H1 (cell line): ENCODE results near the gene CACNA2D4. TPM values are rescaled to one million over a fixed set of nuclear protein-coding genes. Genes with fewer than 3 reads are reported as not detected.

ENCODE experiments used
- CTCF ChIA-PET: fragments of 300-600 bp; sonication (Branson Sonifier 250); formaldehyde crosslinking; loops from one replicate; lab custom pipeline; 2021; ENCODE audit not compliant: partially characterized antibody; lab: Charles Lee
- POLR2A ChIA-PET: fragments of 300-600 bp; sonication (Branson Sonifier 250); formaldehyde crosslinking; loops from one replicate; lab custom pipeline; 2021; ENCODE audit warnings: inconsistent platforms; ENCODE audit not compliant: partially characterized antibody; lab: Charles Lee
- DNase-seq, 2 experiments: peaks; one replicate each; pipeline versions ENCODE4 v3.0.0 to v3.0.0-alpha.2; 2010 to 2022; ENCODE audit warnings: low spot score in 2 of 2, low read depth in 1 of 2, mixed read lengths in 1 of 2
- FAIRE-seq: peaks from 2 replicates; lab custom pipeline; 2011; peaks lifted over from hg19 to GRCh38; lab: Jason Lieb, UNC
- H2AFZ ChIP-seq: 2 replicates; pipeline ENCODE4 v1.8.1; 2012; ENCODE audit warnings: low read length, inconsistent platforms
- H2AK5ac ChIP-seq: 2 replicates; pipeline ENCODE4 v1.6.1; 2013; ENCODE audit warnings: low read depth, low read length
- H2BK120ac ChIP-seq: replicated peaks from 2 replicates; pipeline ENCODE3; 2013; ENCODE audit warnings: low read depth, low read length, inconsistent platforms
- H2BK12ac ChIP-seq: 2 replicates; pipeline ENCODE4 v1.6.1; 2013; ENCODE audit warnings: low read depth, low read length
- H2BK15ac ChIP-seq: 2 replicates; pipeline ENCODE4 v1.6.1; 2013; ENCODE audit warnings: low read length
- H2BK20ac ChIP-seq: 2 replicates; pipeline ENCODE4 v1.6.1; 2013; ENCODE audit warnings: low read length
- H2BK5ac ChIP-seq: 2 replicates; pipeline ENCODE4 v1.6.1; 2013; ENCODE audit warnings: low read depth, low read length
- H3K14ac ChIP-seq: 2 replicates; pipeline ENCODE4 v1.6.1; 2013; ENCODE audit warnings: inconsistent platforms; ENCODE audit not compliant: insufficient read length
- H3K18ac ChIP-seq: 2 replicates; pipeline ENCODE4 v1.6.1; 2013; ENCODE audit warnings: low read length; ENCODE audit errors: extremely low read depth
- H3K23ac ChIP-seq: 2 replicates; pipeline ENCODE4 v1.6.1; 2013; ENCODE audit warnings: inconsistent platforms; ENCODE audit not compliant: insufficient read length
- H3K23me2 ChIP-seq: 2 replicates; pipeline ENCODE4 v1.6.1; 2013; ENCODE audit warnings: low read depth, low read length
- H3K27ac ChIP-seq: 2 replicates; pipeline ENCODE4 v1.6.1; 2011; ENCODE audit warnings: low read depth, low read length, inconsistent platforms
- H3K27me3 ChIP-seq, 4 experiments: replicated peaks in 1 of 4; 1 replicate in 1 of 4; 2 replicates in 3 of 4; pipeline versions ENCODE4 v1.6.1 to v1.8.1; 2011 to 2013; ENCODE audit warnings: low read length in 3 of 4, mild to moderate bottlenecking in 3 of 4, inconsistent platforms in 2 of 4, mixed read lengths in 2 of 4, moderate library complexity in 1 of 4; ENCODE audit not compliant: control insufficient read depth in 3 of 4, insufficient read depth in 3 of 4; ENCODE audit errors: extremely low read depth in 1 of 4
- H3K36me3 ChIP-seq, 4 experiments: 2 replicates each; pipeline versions ENCODE4 v1.6.1 to v1.8.1; 2011 to 2013; ENCODE audit warnings: mild to moderate bottlenecking in 4 of 4, low read length in 3 of 4, moderate library complexity in 2 of 4, control low read depth in 1 of 4, inconsistent platforms in 1 of 4; ENCODE audit not compliant: insufficient read depth in 4 of 4, control insufficient read depth in 2 of 4
- H3K4ac ChIP-seq: replicated peaks from 2 replicates; pipeline ENCODE3; 2013; ENCODE audit warnings: low read length, low read depth, mixed read lengths, inconsistent platforms; ENCODE audit not compliant: insufficient read length
- H3K4me1 ChIP-seq, 4 experiments: replicated peaks in 1 of 4; 1 replicate in 1 of 4; 2 replicates in 3 of 4; pipeline versions ENCODE4 v1.6.1 to v1.8.1; 2011 to 2013; ENCODE audit warnings: low read length in 3 of 4, inconsistent platforms in 2 of 4, mixed read lengths in 1 of 4; ENCODE audit not compliant: insufficient read depth in 4 of 4, control insufficient read depth in 3 of 4
- H3K4me2 ChIP-seq, 2 experiments: 2 replicates each; pipeline versions ENCODE4 v1.6.1 to v1.8.1; 2011 to 2013; ENCODE audit warnings: low read depth in 2 of 2, low read length in 2 of 2, control low read depth in 1 of 2, inconsistent platforms in 1 of 2, mild to moderate bottlenecking in 1 of 2; ENCODE audit not compliant: insufficient read depth in 1 of 2
- H3K4me3 ChIP-seq, 4 experiments: fragments of 200-600, 300-600 bp in 1 of 4; sonication (generic), shearing (Covaris generic), sonication (Bioruptor Twin) in 1 of 4; 2 replicates each; pipeline versions ENCODE4 v1.5.1 to v1.8.1; 2011 to 2016; ENCODE audit warnings: low read length in 4 of 4, low read depth in 3 of 4, control low read depth in 2 of 4, inconsistent platforms in 2 of 4, mild to moderate bottlenecking in 2 of 4, mixed read lengths in 1 of 4, moderate library complexity in 1 of 4; ENCODE audit not compliant: insufficient read depth in 2 of 4; ENCODE audit errors: extremely low read depth in 1 of 4
- H3K56ac ChIP-seq: replicated peaks from 2 replicates; pipeline ENCODE3; 2013; ENCODE audit warnings: low read depth, mild to moderate bottlenecking, mixed read lengths, low read length, inconsistent platforms; ENCODE audit not compliant: insufficient read length
- H3K79me1 ChIP-seq: 2 replicates; pipeline ENCODE4 v1.6.1; 2013; ENCODE audit warnings: low read depth, low read length, control low read depth
- H3K79me2 ChIP-seq, 2 experiments: 2 replicates each; pipeline versions ENCODE4 v1.6.1 to v1.8.1; 2012 to 2013; ENCODE audit warnings: low read length in 2 of 2, mild to moderate bottlenecking in 2 of 2, inconsistent platforms in 1 of 2; ENCODE audit not compliant: insufficient read depth in 2 of 2, control insufficient read depth in 1 of 2
- H3K9ac ChIP-seq, 4 experiments: replicated peaks in 1 of 4; 1 replicate in 1 of 4; 2 replicates in 3 of 4; pipeline versions ENCODE4 v1.6.1 to v1.8.1; 2011 to 2013; ENCODE audit warnings: low read depth in 3 of 4, low read length in 3 of 4, control low read depth in 2 of 4, mild to moderate bottlenecking in 2 of 4, moderate library complexity in 2 of 4, inconsistent platforms in 1 of 4; ENCODE audit errors: extremely low read depth in 1 of 4
- H3K9me3 ChIP-seq, 2 experiments: 2 replicates each; pipeline versions ENCODE4 v1.6.1 to v1.8.1; 2012 to 2013; ENCODE audit warnings: mild to moderate bottlenecking in 2 of 2, moderate library complexity in 2 of 2, control low read depth in 1 of 2, inconsistent platforms in 1 of 2, low read depth in 1 of 2, low read length in 1 of 2, mixed read lengths in 1 of 2; ENCODE audit not compliant: insufficient read depth in 2 of 2
- H4K20me1 ChIP-seq, 2 experiments: replicated peaks in 1 of 2; 2 replicates each; pipeline versions ENCODE3 to v1.8.1; 2011 to 2013; ENCODE audit warnings: inconsistent platforms in 2 of 2, low read length in 2 of 2, mild to moderate bottlenecking in 1 of 2; ENCODE audit not compliant: insufficient read depth in 2 of 2, control insufficient read depth in 1 of 2
- H4K5ac ChIP-seq: 2 replicates; pipeline ENCODE4 v1.6.1; 2013; ENCODE audit warnings: low read length, low read depth, mixed read lengths, inconsistent platforms; ENCODE audit not compliant: insufficient read length
- H4K8ac ChIP-seq: 2 replicates; pipeline ENCODE4 v1.8.0; 2013; ENCODE audit warnings: mild to moderate bottlenecking, moderate library complexity, low read length, inconsistent platforms; ENCODE audit not compliant: insufficient read depth; ENCODE audit errors: extremely low read depth
- H4K91ac ChIP-seq: replicated peaks from 2 replicates; pipeline ENCODE3; 2013; ENCODE audit warnings: low read length, mixed read lengths, inconsistent platforms; ENCODE audit not compliant: insufficient read length
- CBX8 ChIP-seq: fragments of 300-800, 300-1000 bp; sonication (generic); IDR thresholded peaks from 2 replicates; pipeline ENCODE4 v1.7.1; 2016; ENCODE audit warnings: low read depth, low read length, borderline replicate concordance
- HDAC6 ChIP-seq: IDR thresholded peaks from one replicate; pipeline ENCODE4 v1.7.1; 2012; ENCODE audit warnings: low read depth, mild to moderate bottlenecking, inconsistent platforms, low read length, moderate library complexity
- KDM5A ChIP-seq: fragments of 200-600 bp; IDR thresholded peaks from 2 replicates; pipeline ENCODE4 v1.7.1; 2012; ENCODE audit warnings: mild to moderate bottlenecking, low read length, inconsistent platforms, mixed read lengths
- MAFK ChIP-seq: IDR thresholded peaks from 2 replicates; pipeline ENCODE4 v1.6.1; 2012; ENCODE audit warnings: low read depth, mild to moderate bottlenecking, improper control_type of control experiment, low read length
- NRF1 ChIP-seq: IDR thresholded peaks from 2 replicates; pipeline ENCODE4 v1.6.1; 2011; ENCODE audit warnings: mild to moderate bottlenecking, low read depth, low read length, improper control_type of control experiment
- POU5F1 ChIP-seq: IDR thresholded peaks from 2 replicates; pipeline ENCODE4 v1.6.1; 2011; ENCODE audit warnings: low read depth, mild to moderate bottlenecking, low read length, moderate library complexity
- SAP30 ChIP-seq: fragments of 300-600 bp; sonication (generic); IDR thresholded peaks from 2 replicates; pipeline ENCODE4 v1.7.1; 2012; ENCODE audit warnings: low read length, moderate library complexity, mild to moderate bottlenecking, inconsistent platforms; ENCODE audit not compliant: insufficient read depth, insufficient replicate concordance
- WGBS, 2 experiments: shearing (Covaris generic) in 1 of 2; methylation state at CpG; one replicate each; pipeline versions ENCODE4 v1.1.6 to v1.1.7; 2013 to 2015; ENCODE audit warnings: low lambda C conversion rate in 2 of 2, mixed read lengths in 2 of 2, inconsistent platforms in 1 of 2, low coverage in 1 of 2, missing lambda C conversion rate in 1 of 2; ENCODE audit not compliant: insufficient replicate concordance in 2 of 2, insufficient coverage in 1 of 2, insufficient read length in 1 of 2; ENCODE audit errors: extremely low coverage in 1 of 2, missing lambda C conversion rate in 1 of 2; 5-methylcytosine and 5-hydroxymethylcytosine counted together
- polyA plus RNA-seq, 7 experiments: library from polyadenylated mRNA; depleted of rRNA in 3 of 7; stranded (reverse) in 5 of 7; unstranded in 2 of 7; fragments of >200 nt in 5 of 7; fragments of 200-250 nt in 2 of 7; gene quantifications; 1 replicate in 5 of 7; 2 replicates in 1 of 7; 4 replicates in 1 of 7; pipeline versions ENCODE4 v1.2.1 to v1.2.3, GENCODE V29; 2011 to 2013; ENCODE audit warnings: missing spikeins in 2 of 7, mixed read lengths in 2 of 7
- total RNA-seq: library from RNA; stranded (reverse); fragmentation: NEBNext Ultra II Directional; extraction: Animal tissue kit (Norgen Biotek cat#: 25700); gene quantifications from 2 replicates; pipeline ENCODE4 v1.2.1, GENCODE V29; 2021

CACNA2D4 gene
- total and polyA plus RNA-seq, 2 of the 8 experiments (the other 6 are each of a cell fraction or from before 2014, with no cell fraction given) = 0.44 to 0.88 TPM

DNA sequence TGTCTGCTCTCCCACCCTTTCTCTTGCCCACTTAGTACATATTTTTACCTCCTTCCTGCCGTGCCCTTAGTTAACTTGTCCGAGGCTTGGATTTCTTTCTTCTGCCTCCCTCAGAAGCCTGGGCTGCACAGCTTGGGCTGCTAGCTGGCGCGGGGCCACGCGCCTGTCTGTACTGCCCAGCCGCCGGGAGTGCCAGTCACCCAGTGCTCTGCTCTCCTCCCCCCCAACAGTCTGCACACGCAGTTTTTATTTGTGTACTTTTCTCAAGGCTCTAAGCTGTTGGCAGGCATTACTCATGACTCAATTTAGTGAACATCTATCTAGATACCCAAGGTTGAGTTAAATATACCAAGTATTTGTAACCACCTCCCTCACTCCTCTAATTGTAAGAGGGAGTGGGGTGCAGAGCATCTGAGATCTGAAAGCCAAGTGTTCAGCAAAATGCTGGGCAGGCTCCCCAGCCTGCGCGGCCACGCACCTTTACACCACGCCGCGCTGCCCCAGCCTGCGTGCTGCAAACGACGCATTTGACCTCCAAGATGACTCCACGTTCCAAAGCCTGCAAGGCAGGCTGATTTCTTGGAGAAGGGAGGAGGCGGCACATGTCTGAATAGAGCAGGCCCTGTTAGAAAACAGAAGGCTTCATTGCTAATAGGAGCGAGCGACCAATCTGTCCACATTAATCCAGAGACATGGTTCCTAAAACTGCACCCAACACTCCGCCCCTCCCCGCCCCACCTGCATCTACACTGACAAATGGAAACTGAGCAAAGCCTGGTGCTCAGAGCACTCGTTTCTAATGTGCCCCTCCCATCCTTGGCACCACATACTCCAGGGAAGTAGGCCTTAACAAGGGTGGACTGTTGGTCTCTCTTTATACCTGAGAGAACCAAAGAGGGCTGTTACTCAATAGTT lies 18.2 kb upstream of the CACNA2D4 start:
- DNase-seq = peak in 1 of 2 experiments; percentile 36
- Histone ChIP-seq H3K4me3 (no peak overlapping the region), H3K4ac (no peak overlapping the region), H3K18ac (no peak overlapping the region), H3K9ac (no peak overlapping the region), H3K36me3 (peaks cover 0 to 3% (median 0%) of the 10 kb centered on the region in 4 experiments; a peak in 1 of 8 replicates), H3K27me3 (no peaks in the 10 kb centered on the region; a peak in 1 of 7 replicates), H2BK120ac (no peak overlapping the region), H3K56ac (no peak overlapping the region), H3K23me2 (peaks cover 5% of the 10 kb centered on the region), H2BK5ac (no peak overlapping the region), H3K79me1 (no peaks in the 10 kb centered on the region), H4K91ac (no peak overlapping the region), H4K20me1 (peaks cover 0 to 4% of the 10 kb centered on the region in 2 experiments), H3K9me3 (no peaks in the 10 kb centered on the region), H2AFZ (no peak overlapping the region), H4K5ac (no peak overlapping the region), H2BK20ac (no peak overlapping the region), H2BK12ac (no peak overlapping the region), H3K23ac (no peak overlapping the region), H3K4me1 (no peaks in the 10 kb centered on the region; a peak in 1 of 7 replicates), H3K79me2 (no peaks in the 10 kb centered on the region), H3K4me2 (no peak overlapping the region), H3K27ac (no peak overlapping the region), H2AK5ac (no peak overlapping the region), H3K14ac (no peak overlapping the region), H4K8ac (no peak overlapping the region), H2BK15ac (no peak overlapping the region)
- FAIRE-seq = no peak
- 91% methylated on average over 22 of the region's 25 CpGs; no CpG with 5 or more reads in 1 of the 2 experiments for WGBS, 2 experiments
- ChIA-PET CTCF (interaction anchor here (0.6 to 2.5 kb wide), 2 partner anchors 45 to 136 kb away, joined by 3 to 14 read pairs; no protein-coding TSS in a partner anchor), POLR2A (no interaction called here)
- TF ChIP-seq NRF1 (no peak), SAP30 (no peak), MAFK (no peak), HDAC6 (no peak), KDM5A (no peak), CBX8 (no peak), POU5F1 (no peak)
